CD4-positive, alpha-beta T cell treated with Interleukin-12 subunit alpha and Interleukin-12 subunit beta, for 1 hour (primary cell): ENCODE measurements around the gene MGAT5.

Experiments
- DNase-seq: peaks from one replicate; pipeline ENCODE4 v3.0.0-alpha.2; 2020

MGAT5 gene

DNA sequence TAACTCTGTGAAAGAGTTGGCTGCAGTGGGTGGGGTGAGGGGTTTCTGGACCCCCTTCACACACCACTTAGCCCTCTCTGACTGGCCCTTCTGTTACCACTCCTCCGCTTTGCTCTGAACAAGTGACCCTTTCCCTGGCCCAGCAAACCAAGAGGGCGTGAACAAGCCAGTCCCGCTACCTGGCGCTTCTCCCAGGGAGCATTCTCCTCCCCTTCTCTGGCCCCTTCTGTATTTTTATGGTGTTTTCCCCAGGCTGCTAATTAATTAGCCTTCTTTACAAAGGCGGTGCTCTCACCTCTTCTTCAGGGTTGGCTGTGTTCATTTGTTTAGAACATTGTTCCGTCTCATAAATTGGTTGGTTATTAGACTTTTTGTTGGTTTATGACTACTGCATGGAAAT lies 180.1 kb downstream of the MGAT5 start:
- no peak for DNase-seq

DNA sequence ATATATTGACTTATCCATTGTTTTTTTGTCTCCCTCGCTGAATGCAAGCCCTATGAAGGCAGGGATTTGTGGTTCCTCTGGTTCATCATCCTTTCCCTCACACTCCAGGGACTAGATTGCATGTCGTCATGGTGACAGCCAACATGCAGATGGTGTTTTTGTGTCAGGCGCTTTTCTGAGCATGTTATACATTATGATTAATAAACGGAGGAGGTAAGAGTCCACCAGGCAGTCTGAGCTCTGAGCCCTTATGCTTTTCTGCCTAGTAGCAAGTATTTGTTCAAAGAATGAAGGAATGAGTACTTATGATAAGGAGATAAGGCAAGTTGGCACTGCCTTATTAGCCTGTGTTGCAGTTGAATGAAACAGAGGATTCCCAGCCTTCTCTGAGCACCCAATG lies 181.6 kb downstream of the MGAT5 start:
- DNase-seq = no peak

DNA sequence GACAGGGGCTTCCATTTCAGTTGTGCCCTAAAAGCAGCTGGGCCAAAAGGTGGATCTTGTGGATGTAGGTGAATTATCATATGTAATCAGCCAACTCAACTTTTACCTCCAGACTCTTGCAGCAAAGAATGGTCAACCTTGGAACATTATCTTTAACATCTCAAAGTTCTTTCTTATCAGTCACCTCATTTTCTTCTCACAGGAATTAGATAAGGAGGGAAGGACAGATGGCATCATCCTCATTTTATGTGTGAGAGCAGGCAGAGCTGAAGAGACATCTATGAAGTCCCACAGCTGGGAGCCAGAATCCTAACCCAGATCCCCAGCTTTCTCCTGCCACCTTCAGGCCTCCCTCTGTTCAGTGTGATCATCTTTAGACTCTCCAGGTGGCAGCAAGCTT lies 182.1 kb downstream of the MGAT5 start:
- DNase-seq = no peak

DNA sequence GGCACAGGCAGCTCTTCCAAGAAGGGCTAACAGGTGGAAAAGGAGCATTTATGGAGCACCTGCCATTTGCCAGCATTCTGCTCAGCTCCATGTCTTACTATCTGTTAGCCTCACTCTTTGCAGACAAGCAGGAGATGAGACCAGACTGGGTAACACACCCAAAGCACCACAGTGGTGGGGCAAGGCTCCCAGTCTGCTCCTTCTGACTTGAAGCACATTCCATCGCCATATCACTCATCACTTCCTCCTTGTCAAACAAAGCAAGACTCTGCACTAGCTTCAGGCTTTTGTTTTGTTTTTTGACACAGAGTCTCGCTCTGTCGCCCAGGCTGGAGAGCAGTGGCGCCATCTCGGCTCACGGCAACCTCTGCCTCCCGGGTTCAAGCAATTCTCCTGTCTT lies 182.8 kb downstream of the MGAT5 start:
- DNase-seq = no peak

DNA sequence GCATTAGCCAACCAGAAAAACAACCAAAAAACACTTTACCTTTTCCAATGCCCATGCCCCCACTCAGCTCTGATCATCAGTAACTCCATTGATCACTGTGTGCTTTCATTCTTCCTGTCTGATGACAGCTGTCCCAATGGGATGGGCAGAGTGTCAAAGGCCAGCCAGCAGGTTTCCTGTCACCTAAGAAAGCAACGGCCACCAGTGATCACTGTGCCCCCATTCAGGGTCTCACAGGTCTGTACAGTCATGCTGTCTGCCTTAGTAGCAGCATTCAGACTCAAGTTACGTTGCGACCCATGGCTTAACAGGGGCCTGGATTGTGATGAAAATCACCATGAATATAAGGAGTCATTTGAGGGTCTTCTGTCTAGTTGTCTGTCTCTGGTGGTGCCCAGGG lies 184.5 kb downstream of the MGAT5 start:
- no peak for DNase-seq

DNA sequence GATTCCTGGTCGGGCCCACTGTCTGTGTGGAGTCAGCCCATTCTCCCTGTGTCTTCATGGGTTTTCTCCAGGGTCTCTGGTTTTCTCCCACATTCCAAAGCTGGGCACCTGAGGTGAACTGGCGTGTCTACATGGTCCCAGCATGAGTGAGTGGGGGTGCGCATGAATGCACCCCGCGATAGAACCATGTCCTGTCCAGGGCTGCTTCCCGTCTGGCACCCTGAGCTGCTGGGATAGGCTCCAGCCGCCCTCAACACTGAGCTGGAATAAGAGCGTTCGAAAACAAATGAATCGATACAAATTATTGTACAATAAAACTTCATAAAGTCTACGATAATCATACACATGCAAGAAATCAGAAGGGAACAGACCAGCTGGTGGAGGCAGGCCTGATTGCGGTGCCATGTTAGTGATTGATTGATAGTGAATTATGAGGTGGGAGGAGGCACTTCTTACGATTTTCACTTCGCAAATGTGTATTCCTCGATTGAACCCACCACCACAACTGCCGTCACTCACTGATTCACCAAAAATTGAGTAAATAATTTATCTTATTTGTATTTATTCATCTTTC lies 186.6 kb downstream of the MGAT5 start:
- no peak for DNase-seq

DNA sequence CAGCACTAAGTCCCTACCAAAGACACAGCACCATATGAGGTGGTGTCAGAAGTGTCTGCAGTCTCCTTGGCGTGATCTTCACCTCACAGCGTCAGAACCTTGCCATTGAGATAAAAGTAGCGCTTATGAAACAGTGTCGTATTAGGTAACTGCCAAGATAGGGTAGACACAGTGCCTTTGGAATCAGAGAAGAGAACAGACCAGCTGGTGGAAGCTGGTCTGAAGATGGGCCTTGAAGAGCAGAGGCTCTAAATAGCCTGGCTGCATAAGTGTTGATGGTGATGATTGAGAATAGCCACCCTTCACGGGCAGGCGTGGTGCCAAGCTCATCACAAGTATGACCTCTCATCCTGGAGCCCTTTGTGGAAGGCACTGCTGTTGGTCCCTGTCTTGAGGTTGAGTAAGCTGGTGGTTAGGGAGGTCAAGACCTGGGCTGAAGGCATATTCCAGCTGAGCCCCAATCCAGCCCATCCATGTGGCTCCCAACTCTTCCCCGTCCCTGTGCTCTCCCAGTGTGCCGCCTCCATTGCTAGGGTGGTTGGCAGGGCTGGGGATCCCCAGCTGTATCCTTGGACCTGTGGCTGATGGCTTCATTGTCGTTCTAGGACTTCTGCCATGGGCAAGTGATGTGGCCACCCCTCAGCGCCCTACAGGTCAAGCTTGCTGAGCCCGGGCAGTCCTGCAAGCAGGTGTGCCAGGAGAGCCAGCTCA lies 187.4 kb downstream of the MGAT5 start:
- no peak for DNase-seq

DNA sequence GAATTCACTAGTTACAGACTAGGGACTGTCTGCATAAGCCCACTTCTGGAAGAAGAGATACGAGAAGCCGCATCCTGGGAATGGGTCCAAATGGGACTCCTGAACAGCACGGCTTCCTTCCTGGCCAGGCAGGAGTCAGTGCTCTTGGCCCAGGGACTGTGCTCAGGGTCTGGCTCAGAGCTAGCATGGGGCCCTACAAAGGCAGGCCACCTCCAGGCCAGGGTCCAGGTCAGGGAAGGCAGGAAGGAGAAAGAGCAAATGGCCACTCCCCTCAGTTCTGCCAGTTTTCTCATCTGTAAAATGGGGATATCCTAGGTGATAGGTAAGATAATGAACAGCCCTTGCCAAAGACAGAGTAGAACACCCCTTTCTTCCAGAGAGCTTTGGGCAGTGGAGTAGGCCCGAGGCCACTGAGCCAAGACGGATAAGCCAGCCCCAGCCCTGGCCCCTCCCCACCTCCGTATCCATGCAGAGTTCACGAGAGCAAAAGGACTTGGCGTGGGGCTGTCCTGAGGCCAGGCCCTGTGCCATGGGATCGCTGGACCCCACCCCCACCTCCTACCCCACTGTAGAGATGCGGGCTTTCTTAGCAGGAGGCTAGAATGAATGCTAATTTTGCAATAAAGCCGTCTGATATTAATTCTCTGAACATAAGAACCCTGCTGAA lies 190.1 kb downstream of the MGAT5 start:
- DNase-seq = no peak

DNA sequence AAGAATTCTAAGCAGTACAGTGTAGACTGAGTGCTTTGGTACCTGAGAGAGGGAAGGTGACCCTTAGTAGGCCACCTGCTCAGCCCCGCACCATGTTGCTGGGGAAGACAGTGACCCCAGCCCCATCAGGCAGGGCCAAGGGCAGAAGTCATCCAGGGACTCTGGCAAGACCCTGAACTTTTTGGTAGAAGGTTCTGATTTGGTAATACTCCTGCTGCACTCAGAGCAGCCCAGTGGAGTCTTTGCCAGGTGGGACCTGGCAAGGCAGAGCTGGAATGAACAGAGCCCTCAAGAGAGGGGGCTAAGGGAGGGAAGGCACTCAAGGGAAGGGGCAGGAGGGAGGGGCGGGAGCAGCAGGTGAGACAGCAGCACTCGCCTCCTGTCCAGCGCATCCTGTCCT lies 191.2 kb downstream of the MGAT5 start:
- no peak for DNase-seq

DNA sequence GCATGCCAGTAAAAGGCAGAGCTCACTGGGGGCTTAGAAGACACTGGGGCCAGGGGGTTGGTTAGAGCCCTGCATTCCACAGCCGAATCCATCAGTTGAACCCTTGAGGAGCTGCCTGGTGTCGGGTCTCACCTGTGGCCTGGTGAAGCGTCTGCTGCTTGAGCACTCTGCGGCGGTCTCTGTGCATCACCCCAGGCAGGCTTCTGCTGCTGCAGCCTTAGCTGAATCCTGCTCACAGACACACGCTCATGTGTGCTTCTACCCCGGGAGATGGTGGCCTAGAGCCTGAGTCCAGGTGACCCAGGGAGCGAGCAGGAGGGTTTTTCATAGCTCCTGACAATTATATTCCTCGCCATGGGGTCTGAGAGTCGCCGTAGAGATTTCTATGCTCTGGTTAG lies 192.1 kb downstream of the MGAT5 start:
- DNase-seq = no peak

DNA sequence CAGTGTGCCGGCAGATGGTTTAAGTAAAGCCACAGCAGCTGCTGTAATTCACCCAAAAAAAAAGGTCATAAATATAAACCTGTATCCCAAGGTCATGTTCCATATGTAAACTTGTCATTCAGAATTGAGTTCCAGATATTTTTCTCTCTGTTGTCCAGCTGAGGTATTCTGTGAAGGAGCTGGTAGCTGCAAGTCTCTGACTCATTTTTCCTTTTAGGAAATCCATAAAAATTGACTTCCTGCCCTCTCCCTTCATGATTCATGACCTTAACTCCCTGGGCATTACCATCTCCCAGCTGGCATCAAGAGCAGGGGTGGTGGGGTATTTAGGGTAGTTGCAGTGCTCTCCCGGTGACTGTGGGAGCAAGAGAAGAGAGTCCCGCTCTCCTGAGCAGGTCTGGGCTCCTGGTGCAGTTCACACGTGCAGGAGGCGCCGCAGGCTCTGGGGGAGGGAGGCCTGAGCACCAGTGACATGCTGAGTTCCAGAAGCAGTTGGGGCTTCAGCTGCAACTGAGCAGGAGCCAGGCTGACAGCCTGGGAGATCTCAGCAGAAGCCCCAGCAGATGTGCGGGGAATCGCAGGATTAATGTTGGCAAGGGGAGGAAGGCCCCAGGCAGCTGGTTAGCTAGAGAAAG lies 192.6 kb downstream of the MGAT5 start:
- no peak for DNase-seq

DNA sequence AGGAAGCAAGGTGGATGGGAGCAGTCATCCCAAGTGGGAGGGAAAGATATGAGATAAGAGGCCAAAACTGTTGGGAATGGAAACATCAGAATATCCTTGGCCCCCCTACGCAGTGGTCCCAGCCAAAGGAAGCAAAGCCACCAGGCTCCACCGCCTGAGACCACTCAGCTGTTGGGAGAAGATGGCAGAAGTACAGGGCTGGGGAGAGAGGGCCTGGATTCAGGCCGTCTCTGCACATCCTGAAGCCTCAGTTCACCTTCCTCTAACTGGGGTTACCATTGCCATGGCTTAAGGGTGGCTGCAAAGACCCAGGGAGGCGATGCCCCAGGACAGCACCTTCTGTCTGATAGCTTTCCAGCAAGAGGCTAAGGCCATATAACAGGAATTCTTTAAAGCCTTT lies 193.8 kb downstream of the MGAT5 start:
- DNase-seq = no peak

DNA sequence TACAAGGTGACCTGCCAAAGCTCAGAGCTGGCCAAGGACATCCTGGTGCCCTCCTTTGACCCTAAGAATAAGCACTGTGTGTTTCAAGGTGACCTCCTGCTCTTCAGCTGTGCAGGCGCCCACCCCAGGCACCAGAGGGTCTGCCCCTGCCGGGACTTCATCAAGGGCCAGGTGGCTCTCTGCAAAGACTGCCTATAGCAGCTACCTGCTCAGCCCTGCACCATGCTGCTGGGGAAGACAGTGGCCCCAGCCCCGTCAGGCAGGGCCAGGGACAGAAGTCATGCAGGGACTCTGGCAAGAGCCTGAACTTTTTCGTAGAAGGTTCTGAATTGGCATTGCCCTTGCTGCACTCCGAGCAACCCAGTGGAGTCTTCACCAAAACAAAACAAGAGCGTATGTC lies 194.8 kb downstream of the MGAT5 start:
- DNase-seq = no peak

DNA sequence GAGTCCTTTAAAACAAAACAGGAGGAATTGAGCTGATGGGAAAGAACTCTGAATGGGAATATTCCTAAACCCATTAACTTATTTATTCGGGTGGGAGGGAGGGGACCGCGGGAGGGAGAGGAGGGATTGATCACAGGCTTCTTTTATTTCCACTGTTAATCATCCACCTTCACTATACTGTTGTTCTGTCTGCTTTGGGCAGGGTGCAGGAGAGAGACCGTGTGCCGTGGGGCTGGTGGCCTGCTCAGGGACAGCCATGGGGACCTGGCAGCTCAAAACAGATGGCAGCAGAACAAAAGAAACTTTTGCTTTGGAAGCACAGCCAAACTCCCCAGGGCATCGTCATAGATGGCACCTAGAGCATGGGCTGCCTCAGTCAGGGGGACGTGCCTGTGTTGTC lies 195.3 kb downstream of the MGAT5 start:
- no peak for DNase-seq

DNA sequence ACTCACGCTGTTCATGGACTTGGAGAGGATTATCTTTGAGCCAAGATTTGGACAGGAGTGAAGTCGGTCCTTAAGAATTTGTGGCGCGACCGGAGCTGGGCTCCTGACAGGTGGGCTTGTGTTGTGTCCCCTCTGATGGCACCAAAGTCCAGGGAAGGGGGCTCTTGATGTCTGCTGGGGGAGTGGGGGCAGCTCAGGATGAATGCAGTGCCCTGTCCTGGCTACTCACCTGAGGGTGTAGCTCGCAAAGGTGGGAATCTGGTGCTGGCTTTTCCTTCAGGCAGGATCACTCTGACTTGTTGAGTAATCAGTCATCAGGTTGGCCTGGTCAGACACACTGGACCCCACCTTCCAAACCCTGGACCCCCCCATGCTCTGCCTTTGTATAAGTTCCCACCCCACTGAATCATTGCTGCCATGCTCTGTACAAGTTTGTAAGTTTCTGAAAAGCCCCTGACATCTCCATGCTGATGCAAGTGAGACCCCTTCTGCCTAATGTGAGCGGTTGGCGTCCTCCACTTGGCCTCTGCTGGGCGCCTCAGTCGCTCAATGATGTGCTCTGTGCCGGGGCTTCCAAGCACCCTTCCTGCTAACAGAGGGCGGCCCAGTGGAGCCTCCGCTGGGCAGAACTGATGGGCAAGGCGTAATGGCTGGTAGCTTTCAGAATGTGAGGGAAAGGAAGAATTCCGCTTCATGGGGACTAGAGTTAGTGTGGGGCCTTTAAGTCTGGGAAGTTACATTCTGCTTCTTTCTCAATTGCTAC lies 196.1 kb downstream of the MGAT5 start:
- DNase-seq = no peak

DNA sequence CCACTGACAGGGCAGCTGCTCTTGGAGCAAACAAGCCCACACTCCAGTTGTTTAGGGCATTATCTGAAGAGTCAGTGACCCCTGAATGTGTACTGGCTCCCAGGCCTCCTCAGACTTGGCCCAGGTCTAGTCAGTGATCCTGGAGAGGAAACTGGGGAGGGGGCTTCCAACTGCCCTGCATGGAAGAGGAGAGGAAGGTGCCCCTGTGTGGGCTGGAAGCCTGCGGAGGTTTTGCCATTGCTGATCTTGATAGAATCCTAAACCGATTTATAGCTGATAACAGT lies 197.4 kb downstream of the MGAT5 start:
- no peak for DNase-seq

DNA sequence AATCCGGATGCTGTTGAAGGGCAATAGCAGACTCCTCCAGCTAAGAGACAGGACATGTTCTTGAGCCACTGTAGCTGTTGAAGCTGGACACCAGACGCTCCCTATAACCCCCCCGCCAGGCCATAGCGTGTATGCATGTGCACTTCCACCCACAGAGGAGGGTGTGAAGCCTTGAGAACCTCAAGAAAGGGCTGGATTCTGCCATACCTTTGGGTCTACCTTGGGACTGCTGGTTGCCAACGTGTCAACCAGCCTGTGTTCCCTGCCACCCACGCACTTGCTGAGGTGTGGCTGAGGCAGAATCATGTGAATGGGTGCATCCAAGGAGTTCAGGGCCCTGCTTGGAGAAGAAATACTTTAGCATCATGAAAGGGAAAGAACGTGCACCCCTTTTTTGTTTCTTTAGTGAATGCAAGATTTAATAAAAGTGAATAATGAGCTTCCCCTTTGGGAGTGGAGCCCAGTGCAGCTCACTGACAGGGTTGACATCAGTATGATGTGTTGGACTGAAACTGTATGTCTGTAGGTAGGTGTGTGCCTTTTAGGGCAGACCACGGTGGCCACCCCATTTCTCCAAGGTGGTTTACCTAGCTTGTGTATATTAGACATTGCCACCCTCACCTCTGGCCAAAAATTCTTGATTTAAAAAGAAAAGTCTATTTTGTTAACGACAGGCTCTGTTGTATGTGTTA lies 198.3 kb downstream of the MGAT5 start:
- DNase-seq = no peak

DNA sequence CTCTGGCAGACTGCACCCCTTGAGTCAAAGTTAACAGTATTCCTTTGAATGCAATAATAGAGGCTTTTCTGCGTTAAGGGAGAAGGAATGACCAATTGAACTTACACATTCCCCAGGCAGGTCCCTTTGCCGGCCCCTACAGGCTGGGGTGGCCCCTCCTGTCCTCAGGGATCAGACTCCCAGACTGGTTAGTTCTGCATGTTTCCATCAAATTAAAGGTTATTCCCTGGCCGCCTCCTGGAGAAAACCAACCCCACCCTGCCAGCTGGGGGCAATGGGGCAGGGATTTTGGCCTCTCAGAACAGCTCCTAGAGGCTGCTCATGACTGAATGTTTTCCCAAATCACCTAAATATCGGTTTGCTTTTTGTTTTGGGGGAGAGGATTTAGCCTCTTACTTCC lies 199.6 kb downstream of the MGAT5 start:
- no peak for DNase-seq

DNA sequence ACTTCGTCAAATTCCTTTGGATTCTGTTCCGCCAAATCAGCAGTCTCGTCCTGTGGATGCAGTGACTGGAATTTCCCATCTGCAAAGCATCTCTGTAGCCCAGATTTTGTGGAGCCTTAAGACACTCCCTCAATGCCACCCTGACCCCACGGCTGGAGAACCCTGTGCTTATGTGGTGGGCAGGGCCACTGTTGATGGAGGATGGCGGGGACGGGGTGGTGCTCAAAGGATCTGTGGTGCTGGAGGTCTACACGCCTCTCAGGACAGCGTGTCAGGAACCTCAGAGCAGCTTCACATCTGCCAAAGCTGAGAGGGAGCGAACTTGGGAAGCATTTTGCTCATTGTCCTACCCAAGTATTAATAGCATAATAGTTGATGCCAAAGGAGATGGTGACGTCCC lies 200.1 kb downstream of the MGAT5 start:
- no peak for DNase-seq

DNA sequence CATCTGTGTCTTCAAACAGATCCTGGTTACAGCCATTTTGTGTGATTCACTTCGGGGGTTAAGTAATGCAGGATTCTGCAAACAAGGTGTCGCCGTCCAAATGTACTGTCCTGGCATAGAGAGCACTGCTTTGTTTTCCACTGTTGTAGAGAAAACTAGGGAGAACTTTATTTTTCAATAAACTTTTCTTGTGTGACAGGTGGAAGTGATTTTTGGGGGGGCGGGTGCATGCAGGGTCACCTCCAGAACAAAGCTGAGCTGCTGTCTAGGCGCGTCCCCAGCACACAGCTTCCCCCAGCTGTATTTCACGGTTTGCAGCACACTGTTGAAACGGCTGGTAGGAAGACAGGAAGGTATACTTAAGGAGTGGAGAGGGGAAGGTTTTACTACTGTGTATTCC lies 200.6 kb downstream of the MGAT5 start:
- no peak for DNase-seq

DNA sequence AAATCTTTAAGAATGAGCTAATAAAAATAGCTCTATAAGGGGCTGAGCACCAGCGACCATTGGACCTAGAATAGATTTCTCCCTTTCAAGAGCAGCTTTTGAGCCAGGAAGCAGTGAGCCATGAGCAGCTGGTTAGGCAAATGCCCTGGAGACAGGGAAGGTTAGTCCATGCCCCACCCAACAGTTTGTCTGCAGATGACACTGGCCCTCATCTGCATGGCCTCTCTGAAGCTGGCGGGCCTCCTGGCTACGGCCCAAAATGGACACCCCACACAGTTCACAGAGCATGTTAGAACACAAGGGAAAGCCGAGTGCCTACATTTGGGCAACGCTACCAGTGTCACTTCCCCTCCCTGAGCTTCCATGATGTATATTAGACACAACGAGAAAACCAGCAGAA lies 201.1 kb downstream of the MGAT5 start:
- no peak for DNase-seq

DNA sequence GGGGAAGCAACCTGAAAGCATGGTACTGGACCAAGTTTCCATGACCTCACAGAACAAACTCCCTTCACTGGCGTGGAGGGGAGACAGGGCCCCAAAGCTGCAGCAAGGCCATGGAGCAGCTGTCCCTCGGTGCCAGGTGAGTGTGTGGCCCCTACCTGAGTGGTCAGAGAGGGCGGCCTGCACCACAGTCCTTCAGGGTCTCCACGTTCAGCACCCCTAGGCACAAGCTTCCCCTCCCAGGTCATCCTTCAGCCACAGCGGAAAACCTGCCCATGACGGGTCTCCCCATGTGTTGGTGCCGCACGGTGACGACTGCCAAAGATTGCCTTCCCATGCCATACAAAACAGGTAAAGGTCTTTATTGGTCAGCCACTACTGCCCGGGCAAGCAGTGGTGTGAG lies 201.6 kb downstream of the MGAT5 start:
- DNase-seq = no peak

DNA sequence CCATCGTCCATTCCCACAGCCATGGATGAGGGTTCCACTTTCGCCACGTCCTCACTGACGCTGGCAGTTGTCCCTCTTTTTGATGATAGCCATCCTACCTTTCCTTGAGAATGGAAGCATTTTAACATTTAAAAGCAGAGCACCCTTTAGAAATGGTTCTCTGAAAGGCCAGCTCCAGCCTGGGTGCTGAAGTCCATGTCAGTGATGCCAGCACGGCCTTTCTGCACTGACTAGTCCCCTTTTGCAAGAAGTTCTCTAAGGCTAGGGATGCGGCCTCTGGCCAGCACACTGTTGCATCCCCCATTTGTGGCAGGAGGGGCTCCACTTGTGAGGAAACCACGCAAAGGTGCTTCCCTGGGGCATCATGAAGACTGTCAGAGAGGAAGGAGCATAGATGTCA lies 203.5 kb downstream of the MGAT5 start:
- no peak for DNase-seq
